Measurements from ENCODE around the gene GP1BB. TPM values are rescaled to one million over a fixed set of nuclear protein-coding genes. Genes with fewer than 3 reads are reported as not detected.

The GP1BB gene
- total and polyA plus RNA-seq, 8 donors, result 3.3 to 11.1 (median 5.4) TPM; not detected in 1

- ATAC-seq, result no peak
- intact Hi-C loops (cut with DNase I), result no loop called here
- peaks cover 0 to 22% of the 10 kb centered on the region in 2 donors for H3K27me3 ChIP-seq
- H3K27ac ChIP-seq, result no peak overlapping the region
- H3K4me1 ChIP-seq, result no peaks in the 10 kb centered on the region
- no peak overlapping the region for H3K4me3 ChIP-seq
- no peaks in the 10 kb centered on the region for H3K9me3 ChIP-seq
- no peaks in the 10 kb centered on the region for H3K36me3 ChIP-seq
- no peak for DNase-seq
- TF ChIP-seq CTCF (IDR thresholded peaks at IDR 0.05), result no peak
Observed at GRCh38 chr22:19700790-19701419, 22.4 kb upstream of the GP1BB start.

GRCh38 chr22:19701420-19702145 is 21.8 kb upstream of the GP1BB start:
- Histone ChIP-seq H3K4me1 (no peaks in the 10 kb centered on the region), H3K27me3 (peaks cover 0 to 22% of the 10 kb centered on the region in 2 donors), H3K27ac (no peak overlapping the region), H3K36me3 (no peaks in the 10 kb centered on the region), H3K4me3 (no peak overlapping the region), H3K9me3 (no peaks in the 10 kb centered on the region)
- ATAC-seq (no peak), DNase-seq (no peak)
- intact Hi-C loops (cut with DNase I), result no loop called here
- TF ChIP-seq CTCF (IDR thresholded peaks at IDR 0.05), result no peak

GRCh38 chr22:19703869-19704268 is 19.5 kb upstream of the GP1BB start:
- Histone ChIP-seq H3K9me3 (no peaks in the 10 kb centered on the region), H3K4me1 (no peaks in the 10 kb centered on the region), H3K27me3 (peaks cover 0 to 32% of the 10 kb centered on the region in 2 donors), H3K36me3 (no peaks in the 10 kb centered on the region), H3K4me3 (no peak overlapping the region), H3K27ac (no peak overlapping the region)
- no peak for ATAC-seq
- peak in 1 of 4 donors; percentile 69 for DNase-seq
- TF ChIP-seq CTCF (IDR thresholded peaks at IDR 0.05), result no peak
- intact Hi-C loops (cut with DNase I), result no loop called here

GRCh38 chr22:19704355-19705015 is 18.9 kb upstream of the GP1BB start:
- no peak for ATAC-seq
- H3K36me3 ChIP-seq, result no peaks in the 10 kb centered on the region
- H3K27me3 ChIP-seq, result peaks cover 0 to 38% of the 10 kb centered on the region in 2 donors
- TF ChIP-seq CTCF (IDR thresholded peaks at IDR 0.05), result no peak
- no peak overlapping the region for H3K4me3 ChIP-seq
- H3K27ac ChIP-seq, result no peak overlapping the region
- no peaks in the 10 kb centered on the region for H3K4me1 ChIP-seq
- no peaks in the 10 kb centered on the region for H3K9me3 ChIP-seq
- intact Hi-C loops (cut with DNase I), result no loop called here
- DNase-seq, result peak in 1 of 4 donors; percentile 53
